ENCODE measurements around the gene THOC7.

THOC7 gene

DNA sequence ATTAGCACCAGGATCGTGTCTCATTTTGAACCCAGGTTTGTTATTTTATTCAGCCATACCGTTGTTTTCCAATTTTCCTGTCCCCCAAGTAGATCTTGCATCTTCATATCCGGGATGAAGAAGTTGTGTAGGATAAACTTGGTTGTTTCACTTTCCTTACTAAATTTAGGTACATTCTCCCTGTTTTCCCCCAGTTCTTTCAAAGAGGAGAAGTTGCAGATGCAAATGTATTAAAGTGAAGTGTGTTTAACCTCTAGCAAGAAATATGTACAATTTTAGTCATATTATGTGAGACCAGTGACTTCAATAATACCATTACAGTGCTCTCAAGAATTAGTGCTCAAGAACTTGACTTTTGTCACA, 1.3 kb upstream of the THOC7 start:
- no peaks in the 10 kb centered on the region for H3K27me3 Mint-ChIP-seq
- peak overlapping the region; percentile 99 for H3K4me3 Mint-ChIP-seq
- peaks cover 55% of the 10 kb centered on the region for H3K4me1 Mint-ChIP-seq (ENCODE audit: low read depth)
- peak overlapping the region; percentile 97 for H3K27ac Mint-ChIP-seq
- peaks cover 39% of the 10 kb centered on the region for H3K36me3 Mint-ChIP-seq (ENCODE audit: low read depth)
- H3K9me3 Mint-ChIP-seq: no peaks in the 10 kb centered on the region

DNA sequence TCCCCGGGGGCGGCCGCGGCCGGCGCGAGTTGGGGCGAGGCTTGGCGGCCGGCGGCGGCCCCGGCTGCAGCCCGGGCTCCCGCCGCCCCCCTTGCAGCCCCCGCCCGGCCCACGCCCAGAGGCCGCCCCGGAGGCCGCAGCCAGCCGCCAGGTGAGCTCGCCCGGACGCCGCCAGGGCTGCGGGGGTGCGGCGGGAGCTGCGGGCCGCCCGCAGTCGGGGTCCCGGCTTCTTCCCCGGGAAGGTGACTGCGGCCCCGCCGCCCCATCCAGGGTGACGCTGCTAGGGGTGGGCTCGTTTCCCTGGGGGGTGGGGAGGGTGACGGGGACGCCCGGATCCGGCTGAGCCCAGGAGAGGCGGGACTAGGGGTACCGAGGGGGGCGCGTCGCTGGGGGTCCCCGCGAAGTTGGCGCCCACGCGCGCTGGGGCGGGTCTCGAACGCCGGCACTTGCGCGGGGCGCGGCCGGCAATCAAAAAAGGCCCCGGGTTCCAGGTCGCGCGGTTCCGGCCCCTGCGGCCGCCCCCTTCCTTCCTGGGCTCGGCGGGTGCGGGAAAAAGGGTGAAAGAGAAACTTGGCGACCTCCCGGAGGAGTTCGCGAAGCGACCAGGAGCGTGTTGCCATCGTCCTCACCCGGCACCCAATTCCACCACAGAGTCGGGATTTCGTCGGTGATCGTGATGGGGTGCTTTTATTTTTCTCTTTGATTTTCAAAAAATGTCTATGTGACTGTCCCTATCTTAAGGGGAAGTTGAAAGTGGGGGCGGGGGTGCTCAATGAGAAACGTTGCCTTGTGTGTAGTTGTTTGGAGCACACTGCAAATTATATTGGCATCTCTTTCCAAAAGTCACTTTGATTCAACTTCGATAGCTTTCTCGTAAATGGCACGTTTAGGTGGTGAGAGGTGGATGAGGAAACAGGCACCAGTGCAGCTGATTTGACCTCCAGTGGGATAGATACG, 681 bp upstream of the THOC7 start:
- Mint-ChIP-seq H3K4me3 (peak overlapping the region; percentile 99), H3K27ac (peak overlapping the region; percentile 97), H3K27me3 (no peaks in the 10 kb centered on the region), H3K9me3 (no peaks in the 10 kb centered on the region), H3K36me3 (ENCODE audit: low read depth) (peaks cover 39% of the 10 kb centered on the region), H3K4me1 (ENCODE audit: low read depth) (peaks cover 59% of the 10 kb centered on the region)

DNA sequence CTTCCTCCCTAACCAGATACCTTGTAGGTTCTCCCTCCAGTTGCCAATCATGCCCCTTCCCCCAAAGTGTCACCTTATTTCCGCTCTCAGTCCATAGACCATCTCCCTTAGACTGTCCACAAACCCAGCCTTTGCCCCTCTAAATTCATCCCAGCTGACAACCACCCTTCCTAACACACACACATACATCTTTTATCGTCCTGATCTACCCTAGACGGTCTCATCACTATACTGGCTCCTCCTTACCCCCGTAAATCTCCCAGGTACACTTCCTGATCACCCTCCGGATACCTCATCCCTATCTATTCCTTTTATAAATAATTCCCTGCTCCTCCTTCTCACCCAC, 828 bp downstream of the THOC7 start:
- Mint-ChIP-seq H3K9me3 (no peaks in the 10 kb centered on the region), H3K27ac (peak overlapping the region; percentile 93), H3K4me1 (ENCODE audit: low read depth) (peaks cover 61% of the 10 kb centered on the region), H3K27me3 (no peaks in the 10 kb centered on the region), H3K4me3 (peak overlapping the region; percentile 89), H3K36me3 (ENCODE audit: low read depth) (peaks cover 39% of the 10 kb centered on the region)

DNA sequence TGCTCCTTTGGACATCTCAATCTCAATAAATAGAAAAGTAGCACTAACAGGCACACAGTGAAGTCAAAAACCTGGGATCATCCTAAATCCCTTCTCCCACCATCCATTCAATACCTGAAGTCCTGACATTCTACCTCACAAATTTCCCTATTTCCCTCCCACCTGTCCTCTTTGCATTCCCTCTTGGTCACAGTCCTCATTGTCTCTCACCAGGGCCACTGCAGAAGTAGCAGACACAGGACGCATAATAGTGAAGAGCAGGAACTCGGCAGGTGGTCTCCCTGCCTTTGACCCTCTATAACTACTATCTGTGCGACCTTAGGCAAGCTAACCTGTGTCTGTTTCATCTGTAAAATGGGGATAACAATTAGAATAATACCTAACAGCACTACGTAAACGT, 2.3 kb downstream of the THOC7 start:
- peak overlapping the region; percentile 28 for H3K27ac Mint-ChIP-seq
- H3K4me1 Mint-ChIP-seq (ENCODE audit: low read depth): peaks cover 59% of the 10 kb centered on the region
- H3K4me3 Mint-ChIP-seq: peak overlapping the region; percentile 33
- H3K36me3 Mint-ChIP-seq (ENCODE audit: low read depth): peaks cover 30% of the 10 kb centered on the region
- no peaks in the 10 kb centered on the region for H3K9me3 Mint-ChIP-seq
- H3K27me3 Mint-ChIP-seq: no peaks in the 10 kb centered on the region

DNA sequence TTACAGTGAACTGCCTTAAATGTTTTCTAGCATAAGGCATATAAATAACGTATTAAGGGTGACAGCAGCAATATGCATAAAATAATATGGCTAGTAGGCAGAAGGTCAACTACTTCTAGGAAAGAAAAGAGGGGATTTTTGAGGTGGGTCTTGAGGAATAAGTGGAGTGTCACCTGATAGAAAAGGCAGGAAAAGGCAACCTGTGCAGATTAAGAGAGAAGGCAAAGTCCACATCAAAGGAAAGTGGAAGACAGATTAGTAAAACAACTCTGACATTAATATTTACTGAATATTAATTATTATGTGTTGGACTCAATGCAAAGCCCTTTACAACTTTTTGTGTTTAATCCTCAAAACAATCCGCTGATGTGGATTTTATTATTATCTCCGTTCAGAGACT, 2.8 kb downstream of the THOC7 start:
- Mint-ChIP-seq H3K4me1 (ENCODE audit: low read depth) (peaks cover 61% of the 10 kb centered on the region), H3K36me3 (ENCODE audit: low read depth) (peaks cover 29% of the 10 kb centered on the region), H3K4me3 (no peak overlapping the region), H3K9me3 (no peaks in the 10 kb centered on the region), H3K27ac (no peak overlapping the region), H3K27me3 (no peaks in the 10 kb centered on the region)

DNA sequence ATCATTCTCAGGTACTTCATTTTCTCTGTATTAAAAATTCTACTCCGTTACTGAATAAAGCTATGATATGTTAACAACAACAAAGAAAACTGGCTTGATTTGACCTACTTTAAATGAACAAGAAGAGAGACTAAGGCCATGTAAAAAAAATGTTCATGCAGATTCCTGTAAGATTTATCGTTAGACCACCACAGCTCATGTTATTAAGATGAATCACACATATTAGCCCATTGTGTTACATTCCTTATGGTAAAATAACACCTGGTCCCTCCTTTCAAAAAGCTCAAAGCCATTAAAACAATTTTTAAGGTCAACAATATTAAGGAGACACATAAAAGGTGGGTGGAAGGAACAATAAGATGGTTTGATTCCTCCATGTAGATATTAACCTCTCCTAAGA, 6.3 kb downstream of the THOC7 start:
- H3K27ac Mint-ChIP-seq: no peak overlapping the region
- no peaks in the 10 kb centered on the region for H3K27me3 Mint-ChIP-seq
- H3K4me1 Mint-ChIP-seq (ENCODE audit: low read depth): peaks cover 47% of the 10 kb centered on the region
- H3K4me3 Mint-ChIP-seq: no peak overlapping the region
- H3K9me3 Mint-ChIP-seq: no peaks in the 10 kb centered on the region
- H3K36me3 Mint-ChIP-seq (ENCODE audit: low read depth): peaks cover 20% of the 10 kb centered on the region

DNA sequence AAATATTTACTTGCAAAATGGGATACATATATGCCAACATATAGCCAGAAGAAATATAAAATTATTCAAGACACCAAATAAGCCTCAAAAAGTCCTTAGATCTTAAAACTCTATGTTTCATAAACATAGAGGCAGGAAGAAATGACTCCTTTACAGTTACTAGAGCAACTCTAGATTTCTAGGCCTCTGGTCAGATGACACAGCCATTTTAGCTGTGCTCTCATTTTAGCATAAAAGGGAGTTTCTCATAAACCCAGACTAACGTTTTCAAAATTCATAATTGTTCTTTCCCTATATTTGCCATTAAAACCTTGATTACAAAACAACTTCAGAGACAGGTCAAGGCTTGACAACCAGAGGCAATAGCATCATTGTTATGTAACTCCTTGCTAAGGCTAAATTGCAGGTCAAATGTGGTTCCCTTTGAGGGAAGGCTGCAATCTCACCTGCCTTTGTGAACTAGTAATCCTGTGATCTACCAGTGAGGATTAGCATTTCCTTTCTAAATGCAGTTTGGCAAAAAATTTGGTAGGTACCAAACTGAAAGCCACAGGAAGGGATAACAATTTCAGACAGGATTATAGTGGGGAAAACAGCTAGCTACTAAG, 8.2 kb downstream of the THOC7 start:
- Mint-ChIP-seq H3K9me3 (no peaks in the 10 kb centered on the region), H3K36me3 (ENCODE audit: low read depth) (peaks cover 21% of the 10 kb centered on the region), H3K4me1 (ENCODE audit: low read depth) (peaks cover 34% of the 10 kb centered on the region), H3K4me3 (no peak overlapping the region), H3K27ac (peak overlapping the region; percentile 26), H3K27me3 (no peaks in the 10 kb centered on the region)

DNA sequence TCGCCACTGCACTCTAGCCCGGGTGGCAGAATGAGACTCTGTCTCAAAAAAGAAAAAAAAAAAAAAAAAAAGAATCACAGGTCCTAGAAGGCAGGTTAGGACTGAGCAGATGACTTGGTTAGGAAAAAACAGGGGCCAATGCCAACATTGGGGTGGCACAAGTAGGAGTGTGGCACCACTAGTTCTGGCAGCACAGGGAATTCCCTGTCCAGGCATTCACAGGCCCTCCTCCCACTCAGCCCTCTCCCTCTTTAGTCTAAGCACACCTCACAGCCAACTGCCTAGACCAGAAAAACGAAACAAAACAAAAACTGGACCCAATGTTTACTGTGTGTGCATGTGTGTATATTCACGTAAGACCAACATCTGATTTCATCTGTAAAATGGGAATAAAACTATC, 10.5 kb downstream of the THOC7 start:
- Mint-ChIP-seq H3K27ac (no peak overlapping the region), H3K27me3 (no peaks in the 10 kb centered on the region), H3K4me1 (ENCODE audit: low read depth) (peaks cover 18% of the 10 kb centered on the region), H3K36me3 (ENCODE audit: low read depth) (peaks cover 23% of the 10 kb centered on the region), H3K9me3 (no peaks in the 10 kb centered on the region), H3K4me3 (no peak overlapping the region)

DNA sequence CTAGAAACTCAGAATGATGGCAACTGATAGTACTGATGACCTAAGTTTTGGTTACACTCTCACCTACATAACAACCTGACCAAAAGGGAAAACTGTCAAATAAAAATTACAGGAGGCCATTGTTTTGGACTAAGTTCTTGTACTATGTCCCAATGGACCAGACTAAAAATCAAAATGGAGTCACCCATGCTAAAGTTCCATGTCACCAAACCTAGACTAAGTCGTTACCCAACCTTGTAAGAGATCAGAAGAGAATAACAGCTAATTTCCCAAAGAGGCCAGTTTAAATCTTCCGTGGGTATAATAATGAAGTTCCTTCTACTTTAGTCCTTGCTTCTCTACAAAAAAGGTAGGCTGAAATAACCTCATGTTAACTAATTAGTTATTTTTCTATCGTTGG, 12.3 kb downstream of the THOC7 start:
- no peaks in the 10 kb centered on the region for H3K27me3 Mint-ChIP-seq
- H3K9me3 Mint-ChIP-seq: no peaks in the 10 kb centered on the region
- peaks cover 19% of the 10 kb centered on the region for H3K36me3 Mint-ChIP-seq (ENCODE audit: low read depth)
- peaks cover 15% of the 10 kb centered on the region for H3K4me1 Mint-ChIP-seq (ENCODE audit: low read depth)
- no peak overlapping the region for H3K27ac Mint-ChIP-seq
- H3K4me3 Mint-ChIP-seq: no peak overlapping the region

DNA sequence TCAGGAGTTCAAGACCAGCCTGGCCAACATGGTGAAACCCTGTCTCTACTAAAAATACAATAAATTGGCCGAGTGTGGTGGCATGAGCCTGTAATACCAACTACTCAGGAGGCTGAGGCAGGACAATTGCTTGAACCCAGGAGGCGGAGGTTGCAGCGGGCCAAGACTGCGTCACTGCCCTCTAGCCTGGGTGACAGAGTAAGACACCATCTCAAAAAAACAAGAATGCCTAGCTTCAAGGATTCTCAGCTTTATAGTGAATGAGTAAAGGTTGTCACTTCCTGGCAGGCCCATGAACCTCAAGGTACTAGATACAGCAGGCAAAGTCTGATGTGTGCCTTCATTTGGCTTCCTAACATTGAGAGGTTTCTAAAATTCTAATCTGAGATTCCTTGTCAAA, 14.4 kb downstream of the THOC7 start:
- no peak overlapping the region for H3K27ac Mint-ChIP-seq

DNA sequence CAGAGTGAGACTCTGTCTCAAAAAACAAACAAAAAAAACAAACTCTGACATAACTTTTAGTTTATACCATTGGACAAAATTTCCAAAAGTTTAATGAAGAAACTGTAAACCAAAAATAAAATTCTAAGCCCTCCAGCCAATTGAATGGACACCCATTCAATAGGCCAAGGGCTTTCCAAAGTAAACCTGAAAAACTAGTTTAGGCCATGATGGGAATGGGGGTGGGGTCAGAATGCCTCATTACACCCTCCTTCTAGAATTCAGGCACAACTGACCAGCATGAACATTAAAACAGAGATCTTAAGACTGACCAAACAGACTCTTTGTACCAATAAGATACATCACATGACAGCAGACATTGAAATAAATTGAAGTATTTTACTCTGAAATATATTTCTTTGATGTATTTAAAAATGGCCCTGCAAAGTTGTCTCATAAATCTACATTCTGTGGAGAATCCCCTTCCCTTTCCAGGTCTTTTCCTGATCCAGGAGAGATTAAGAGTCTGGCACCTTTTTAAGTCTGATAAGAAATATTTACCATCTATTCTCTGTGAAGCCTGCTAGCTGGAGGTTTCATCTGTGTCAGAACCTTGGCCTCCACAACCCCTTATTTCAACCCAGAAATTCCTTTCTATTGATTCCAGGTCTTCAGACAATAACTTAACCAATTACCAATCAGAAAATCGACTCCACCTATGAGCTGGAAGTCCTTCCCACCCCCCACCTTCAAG, 15.7 kb downstream of the THOC7 start:
- H3K27me3 Mint-ChIP-seq: no peaks in the 10 kb centered on the region
- H3K27ac Mint-ChIP-seq: no peak overlapping the region
- peaks cover 25% of the 10 kb centered on the region for H3K36me3 Mint-ChIP-seq (ENCODE audit: low read depth)
- no peak overlapping the region for H3K4me3 Mint-ChIP-seq
- peaks cover 8% of the 10 kb centered on the region for H3K4me1 Mint-ChIP-seq (ENCODE audit: low read depth)
- H3K9me3 Mint-ChIP-seq: no peaks in the 10 kb centered on the region

More for the DNA sequence above, 14.4 kb downstream of the THOC7 start:
- H3K36me3 Mint-ChIP-seq (ENCODE audit: low read depth): peaks cover 20% of the 10 kb centered on the region
- peaks cover 8% of the 10 kb centered on the region for H3K4me1 Mint-ChIP-seq (ENCODE audit: low read depth)
- no peaks in the 10 kb centered on the region for H3K27me3 Mint-ChIP-seq
- no peaks in the 10 kb centered on the region for H3K9me3 Mint-ChIP-seq
- H3K4me3 Mint-ChIP-seq: no peak overlapping the region

DNA sequence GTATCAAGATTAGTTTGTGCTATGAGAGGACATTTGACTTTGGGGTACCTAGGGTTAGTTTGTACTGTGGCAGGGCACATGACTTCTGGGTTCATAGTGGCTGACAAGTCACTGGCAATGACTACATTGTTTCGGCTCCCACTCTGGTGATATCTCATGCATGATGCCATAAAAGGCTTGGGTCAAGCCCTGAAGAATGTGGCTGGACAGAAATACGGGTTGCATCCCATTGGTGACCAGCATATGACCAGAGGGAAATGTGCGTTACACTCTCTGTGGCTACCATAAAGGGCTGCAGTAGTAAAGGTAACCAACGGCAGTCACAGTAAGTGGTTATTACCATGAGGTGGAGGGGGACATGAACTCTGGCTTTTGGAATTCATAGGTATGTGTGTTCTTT, 18.4 kb downstream of the THOC7 start:
- H3K36me3 Mint-ChIP-seq (ENCODE audit: low read depth): peaks cover 26% of the 10 kb centered on the region
- no peak overlapping the region for H3K27ac Mint-ChIP-seq
- H3K4me1 Mint-ChIP-seq (ENCODE audit: low read depth): peaks cover 3% of the 10 kb centered on the region
- no peaks in the 10 kb centered on the region for H3K27me3 Mint-ChIP-seq
- H3K9me3 Mint-ChIP-seq: no peaks in the 10 kb centered on the region
- no peak overlapping the region for H3K4me3 Mint-ChIP-seq

DNA sequence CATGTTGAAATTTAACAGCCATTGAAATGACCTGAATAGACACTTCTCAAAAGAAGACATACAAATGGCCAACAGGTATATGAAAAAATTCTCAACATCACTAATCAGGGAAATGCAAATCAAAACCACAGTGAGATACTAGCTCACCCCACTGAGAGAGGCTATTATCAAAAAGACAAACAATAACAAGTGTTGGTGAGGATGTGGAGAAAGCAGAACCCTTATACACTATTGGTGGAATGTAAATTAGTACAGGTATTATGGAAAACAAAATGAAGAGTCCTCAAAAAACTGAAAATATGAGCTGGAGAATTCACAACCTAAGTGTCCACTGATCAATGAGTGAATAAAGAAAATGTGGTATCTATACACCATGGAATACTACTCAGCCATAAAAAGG, 21.5 kb downstream of the THOC7 start:
- H3K4me3 Mint-ChIP-seq: no peak overlapping the region
- peaks cover 3% of the 10 kb centered on the region for H3K4me1 Mint-ChIP-seq (ENCODE audit: low read depth)
- no peaks in the 10 kb centered on the region for H3K9me3 Mint-ChIP-seq
- H3K27me3 Mint-ChIP-seq: no peaks in the 10 kb centered on the region
- peaks cover 25% of the 10 kb centered on the region for H3K36me3 Mint-ChIP-seq (ENCODE audit: low read depth)
- no peak overlapping the region for H3K27ac Mint-ChIP-seq

DNA sequence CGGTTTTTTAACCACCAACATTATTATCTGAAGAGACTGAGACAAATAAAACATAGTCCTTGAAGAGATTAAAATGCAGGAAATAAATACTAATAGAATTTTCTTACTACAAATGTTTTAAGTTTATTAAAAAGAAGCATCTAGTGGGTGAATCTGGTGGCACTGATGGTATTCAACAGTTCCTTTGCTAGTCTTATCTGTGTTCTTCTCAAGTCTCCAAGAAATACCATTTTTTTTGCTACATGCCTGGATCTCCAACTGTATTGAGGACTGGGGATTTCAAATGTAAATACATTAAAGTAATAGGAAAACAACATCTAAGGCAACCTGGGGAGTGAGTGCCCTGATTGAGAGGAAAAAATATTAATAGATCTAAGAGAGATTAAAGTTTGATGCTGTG, 21.9 kb downstream of the THOC7 start:
- Mint-ChIP-seq H3K9me3 (no peaks in the 10 kb centered on the region), H3K4me3 (no peak overlapping the region), H3K4me1 (ENCODE audit: low read depth) (peaks cover under 1% of the 10 kb centered on the region), H3K27me3 (no peaks in the 10 kb centered on the region), H3K27ac (no peak overlapping the region), H3K36me3 (ENCODE audit: low read depth) (peaks cover 29% of the 10 kb centered on the region)

DNA sequence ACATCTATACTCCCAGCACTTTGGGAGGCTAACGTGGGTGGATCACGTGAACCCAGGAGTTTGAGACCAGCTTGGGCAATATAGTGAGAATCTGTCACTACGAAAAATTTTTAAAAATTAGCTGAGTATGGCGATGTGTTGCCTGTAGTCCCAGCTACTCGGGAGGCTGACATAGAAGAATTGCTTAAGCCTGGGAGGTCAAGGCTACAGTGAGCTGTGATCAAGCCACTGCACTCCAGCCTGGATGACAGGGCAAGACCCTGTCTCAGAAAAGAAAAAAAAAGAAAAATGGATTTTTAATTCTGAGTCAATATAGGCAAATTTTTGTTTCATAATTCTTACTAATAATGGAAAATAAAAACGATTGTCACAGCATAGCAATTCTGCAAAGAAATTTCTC, 31.2 kb downstream of the THOC7 start:
- Mint-ChIP-seq H3K27me3 (no peaks in the 10 kb centered on the region), H3K27ac (no peak overlapping the region), H3K4me3 (no peak overlapping the region), H3K4me1 (ENCODE audit: low read depth) (no peaks in the 10 kb centered on the region), H3K9me3 (no peaks in the 10 kb centered on the region), H3K36me3 (ENCODE audit: low read depth) (peaks cover 53% of the 10 kb centered on the region)
